Measurements from ENCODE around the gene HS3ST5. TPM values are rescaled to one million over a fixed set of nuclear protein-coding genes. Genes with fewer than 3 reads are reported as not detected.

Gene HS3ST5
- total RNA-seq, 4 donors from 2014 or later, result not detected

GRCh38 chr6:114202389-114202788 is 140.4 kb downstream of the HS3ST5 start:
- TF ChIP-seq, protein P1, sequence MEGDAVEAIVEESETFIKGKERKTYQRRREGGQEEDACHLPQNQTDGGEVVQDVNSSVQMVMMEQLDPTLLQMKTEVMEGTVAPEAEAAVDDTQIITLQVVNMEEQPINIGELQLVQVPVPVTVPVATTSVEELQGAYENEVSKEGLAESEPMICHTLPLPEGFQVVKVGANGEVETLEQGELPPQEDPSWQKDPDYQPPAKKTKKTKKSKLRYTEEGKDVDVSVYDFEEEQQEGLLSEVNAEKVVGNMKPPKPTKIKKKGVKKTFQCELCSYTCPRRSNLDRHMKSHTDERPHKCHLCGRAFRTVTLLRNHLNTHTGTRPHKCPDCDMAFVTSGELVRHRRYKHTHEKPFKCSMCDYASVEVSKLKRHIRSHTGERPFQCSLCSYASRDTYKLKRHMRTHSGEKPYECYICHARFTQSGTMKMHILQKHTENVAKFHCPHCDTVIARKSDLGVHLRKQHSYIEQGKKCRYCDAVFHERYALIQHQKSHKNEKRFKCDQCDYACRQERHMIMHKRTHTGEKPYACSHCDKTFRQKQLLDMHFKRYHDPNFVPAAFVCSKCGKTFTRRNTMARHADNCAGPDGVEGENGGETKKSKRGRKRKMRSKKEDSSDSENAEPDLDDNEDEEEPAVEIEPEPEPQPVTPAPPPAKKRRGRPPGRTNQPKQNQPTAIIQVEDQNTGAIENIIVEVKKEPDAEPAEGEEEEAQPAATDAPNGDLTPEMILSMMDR (IDR thresholded peaks at IDR 0.05), result no peak
- ATAC-seq (ENCODE audit: low FRiP score) (no peak), DNase-seq (ENCODE audit: low spot score) (no peak)

- ATAC-seq (ENCODE audit: low FRiP score) (no peak), DNase-seq (ENCODE audit: low spot score) (no peak)
- TF ChIP-seq, protein P1 (IDR thresholded peaks at IDR 0.05), result no peak
Measured at GRCh38 chr6:114200891-114201290, 141.9 kb downstream of the HS3ST5 start.

- DNase-seq (ENCODE audit: low spot score) (no peak), ATAC-seq (ENCODE audit: low FRiP score) (no peak)
- TF ChIP-seq, protein P1 (IDR thresholded peaks at IDR 0.05), result no peak
Measured at GRCh38 chr6:114195631-114196403, 147.0 kb downstream of the HS3ST5 start.

DNA sequence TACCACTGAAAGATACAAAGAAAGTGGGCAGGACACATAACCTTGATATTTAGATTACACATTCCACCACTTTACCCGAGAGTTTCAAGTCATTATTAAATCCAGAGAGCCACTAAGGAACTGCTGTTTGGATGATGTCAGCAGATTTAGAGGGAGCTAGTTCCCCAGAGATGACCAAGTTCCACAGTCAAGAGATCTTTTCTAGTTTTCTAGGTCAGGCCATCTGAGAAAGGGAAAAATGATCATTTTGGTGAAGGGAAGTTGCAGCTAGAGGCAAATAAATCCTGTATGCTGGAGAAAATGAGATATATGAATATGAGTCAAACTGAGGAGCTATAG is 147.8 kb downstream of the HS3ST5 start:
- DNase-seq (ENCODE audit: low spot score) (no peak), ATAC-seq (ENCODE audit: low FRiP score) (no peak)
- TF ChIP-seq, protein P1 (IDR thresholded peaks at IDR 0.05), result no peak

DNA sequence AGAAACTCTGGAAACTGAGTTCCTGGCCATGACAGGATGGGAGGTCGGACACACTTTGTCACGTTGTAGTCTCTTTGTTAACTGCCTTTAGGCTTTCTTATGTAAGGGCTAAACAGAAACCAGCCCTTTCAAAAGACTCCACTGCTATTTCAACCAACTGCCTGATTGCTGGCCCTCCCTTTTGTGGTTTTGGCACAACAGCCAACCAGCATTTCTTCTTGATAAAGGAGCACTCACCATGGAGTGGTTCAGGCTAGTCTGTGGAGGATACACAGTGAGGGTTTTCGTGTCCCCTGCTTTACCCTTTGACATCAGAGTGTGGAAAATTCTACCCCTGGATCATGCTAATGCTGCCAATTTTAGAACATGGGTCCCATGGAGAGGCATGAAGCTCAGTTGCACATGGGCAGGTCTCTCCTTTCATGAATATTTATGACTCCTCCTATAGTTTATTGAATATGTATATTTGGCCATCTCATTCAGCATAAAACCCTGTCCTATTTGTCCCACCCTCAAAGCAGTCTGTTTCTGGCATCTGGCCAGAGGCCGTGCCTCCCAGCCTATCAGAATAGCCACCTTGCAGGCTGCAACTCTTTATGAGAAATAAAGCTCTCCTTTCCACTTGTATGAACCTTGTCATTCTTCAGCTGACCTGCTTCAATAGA is 148.3 kb downstream of the HS3ST5 start:
- TF ChIP-seq, protein P1 (IDR thresholded peaks at IDR 0.05), result no peak
- ATAC-seq (ENCODE audit: low FRiP score), result no peak
- DNase-seq (ENCODE audit: low spot score), result no peak

- TF ChIP-seq, protein P1 (IDR thresholded peaks at IDR 0.05), result no peak
- ATAC-seq (ENCODE audit: low FRiP score) (no peak), DNase-seq (ENCODE audit: low spot score) (no peak)
Measured at GRCh38 chr6:114187563-114187962, 155.3 kb downstream of the HS3ST5 start.

DNA sequence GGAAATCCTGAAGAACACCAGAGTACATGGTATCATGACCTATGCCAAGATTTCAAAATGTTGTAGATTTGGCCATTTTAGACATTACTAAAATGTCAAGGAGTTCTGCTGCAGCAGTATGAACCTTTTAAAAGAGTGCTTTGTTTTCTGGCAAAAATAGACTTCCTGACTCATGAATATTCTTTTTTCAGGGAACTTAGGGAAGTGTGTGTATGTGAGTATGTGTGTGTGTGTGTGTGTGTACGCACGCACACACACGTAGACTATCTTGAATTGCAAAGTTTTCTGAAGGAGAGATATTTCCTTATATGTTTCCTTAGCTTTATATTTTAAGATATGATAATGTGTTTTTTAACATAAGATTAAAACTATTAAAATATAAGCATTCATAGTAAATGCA is 161.2 kb downstream of the HS3ST5 start:
- TF ChIP-seq, protein P1 (IDR thresholded peaks at IDR 0.05), result no peak
- no peak for ATAC-seq (ENCODE audit: low FRiP score)
- DNase-seq (ENCODE audit: low spot score), result no peak

All from omental fat pad (tissue), 4 donors.